NCI-H1930 (cell line): ENCODE measurements around the gene TGM2.

ENCODE experiments used
- DNase-seq, 2 experiments: peaks; one replicate each; lab custom pipeline; 2025; lab: John Stamatoyannopoulos, UW

Gene TGM2

DNA sequence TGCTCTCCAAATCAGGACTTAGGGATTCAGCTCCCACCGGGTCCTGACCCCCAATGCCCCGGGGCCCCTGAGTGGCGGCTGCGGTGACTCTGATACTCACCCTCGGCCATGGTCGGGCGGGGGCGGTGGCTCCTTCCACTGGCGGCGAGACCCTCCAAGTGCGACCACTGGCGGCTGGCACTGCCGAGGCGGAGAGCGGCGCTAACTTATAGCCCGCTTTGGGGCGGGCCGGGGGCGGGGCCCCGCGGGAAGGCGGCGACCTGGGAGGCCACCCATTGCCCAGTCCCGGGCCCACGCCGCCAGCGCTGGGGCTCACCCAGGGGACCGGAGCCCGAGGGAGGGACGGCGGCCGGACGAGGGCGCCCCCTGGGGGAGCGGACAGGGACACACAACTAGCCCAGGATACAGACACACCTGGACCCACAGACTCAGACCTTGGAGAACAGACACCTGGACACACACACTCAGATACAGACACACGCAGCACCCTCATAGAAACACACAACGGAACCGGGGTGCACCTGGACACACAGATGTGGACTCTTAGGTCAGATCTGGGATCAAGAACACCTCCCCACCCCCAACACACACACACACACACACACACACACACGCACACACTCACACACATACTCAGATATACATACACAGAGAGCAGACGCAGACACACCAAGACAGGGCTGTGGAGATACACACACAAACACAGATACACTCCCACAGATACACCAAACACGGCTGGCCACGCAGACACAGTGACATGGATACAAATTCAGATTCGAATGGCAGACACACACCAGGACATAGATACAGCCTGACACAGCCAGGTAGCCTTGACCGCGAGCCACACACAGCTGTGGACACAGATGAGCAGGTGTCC is at the start of gene TGM2:
TSS of gene TGM2 (minus strand) at position 182 of the 877 bp plus-strand sequence. CDS start at position 110, 72 bp downstream.
- peak; percentile 68 to 81 for DNase-seq

DNA sequence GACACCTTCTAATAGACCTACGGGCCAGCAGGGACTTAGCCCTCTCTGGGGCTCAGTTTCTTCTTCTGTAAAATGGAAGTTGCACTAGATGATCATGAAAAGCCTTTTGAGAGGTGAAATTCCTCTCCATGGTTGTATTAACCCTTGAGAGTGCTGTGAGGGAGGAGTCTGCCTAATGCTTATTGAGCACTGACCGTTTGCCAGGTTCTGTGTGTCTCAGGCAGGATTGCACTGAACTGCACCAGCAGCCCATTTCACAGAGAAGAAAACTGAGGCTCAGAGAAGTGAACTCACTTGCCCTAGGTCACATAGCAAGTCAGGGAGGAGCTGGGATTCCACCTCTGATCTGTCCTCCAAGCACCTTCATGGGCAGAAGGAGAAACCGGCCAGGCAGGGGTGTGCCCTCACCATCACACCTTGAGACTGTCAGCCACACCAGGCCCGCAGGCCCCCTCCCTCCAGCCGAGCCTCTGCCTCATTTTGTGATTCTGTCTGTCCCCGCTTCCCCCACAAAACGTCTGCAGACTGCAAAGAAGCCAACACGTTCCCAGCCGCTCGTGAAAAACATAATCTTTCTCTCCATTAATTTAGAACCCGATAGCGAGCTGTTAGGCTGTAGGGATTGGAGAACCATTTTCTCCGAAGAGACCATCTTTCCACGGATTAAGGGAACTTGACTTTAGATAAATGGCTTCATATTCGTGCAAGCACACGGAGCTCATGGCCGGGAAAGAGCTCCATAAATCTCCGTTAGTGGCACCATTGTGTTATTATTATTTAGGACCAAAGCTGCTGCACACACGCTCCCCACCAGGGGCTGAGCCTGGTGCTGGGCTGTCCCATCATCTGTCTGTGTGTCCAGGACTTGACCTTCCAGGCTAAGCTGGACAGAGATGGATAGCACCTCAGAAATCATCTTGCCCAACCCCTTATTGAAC is 49.5 kb upstream of the TGM2 start:
- no peak for DNase-seq

DNA sequence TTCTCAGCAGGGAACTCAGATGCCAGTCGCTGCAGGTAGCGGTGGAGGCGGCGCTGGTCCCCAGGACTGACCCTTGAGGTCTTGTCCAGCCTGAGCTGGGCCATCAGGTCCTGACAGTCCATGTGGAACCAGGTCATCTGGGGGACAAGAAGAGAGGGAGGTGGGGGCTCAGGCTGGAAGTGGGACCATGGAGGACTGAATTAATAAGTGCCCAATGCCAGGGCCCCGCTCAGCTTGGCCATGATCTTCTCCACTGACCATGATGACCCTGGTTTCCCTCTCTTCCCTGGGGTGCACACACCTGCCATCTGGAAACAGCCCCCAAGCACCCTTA is 48.5 kb upstream of the TGM2 start:
- DNase-seq = no peak

DNA sequence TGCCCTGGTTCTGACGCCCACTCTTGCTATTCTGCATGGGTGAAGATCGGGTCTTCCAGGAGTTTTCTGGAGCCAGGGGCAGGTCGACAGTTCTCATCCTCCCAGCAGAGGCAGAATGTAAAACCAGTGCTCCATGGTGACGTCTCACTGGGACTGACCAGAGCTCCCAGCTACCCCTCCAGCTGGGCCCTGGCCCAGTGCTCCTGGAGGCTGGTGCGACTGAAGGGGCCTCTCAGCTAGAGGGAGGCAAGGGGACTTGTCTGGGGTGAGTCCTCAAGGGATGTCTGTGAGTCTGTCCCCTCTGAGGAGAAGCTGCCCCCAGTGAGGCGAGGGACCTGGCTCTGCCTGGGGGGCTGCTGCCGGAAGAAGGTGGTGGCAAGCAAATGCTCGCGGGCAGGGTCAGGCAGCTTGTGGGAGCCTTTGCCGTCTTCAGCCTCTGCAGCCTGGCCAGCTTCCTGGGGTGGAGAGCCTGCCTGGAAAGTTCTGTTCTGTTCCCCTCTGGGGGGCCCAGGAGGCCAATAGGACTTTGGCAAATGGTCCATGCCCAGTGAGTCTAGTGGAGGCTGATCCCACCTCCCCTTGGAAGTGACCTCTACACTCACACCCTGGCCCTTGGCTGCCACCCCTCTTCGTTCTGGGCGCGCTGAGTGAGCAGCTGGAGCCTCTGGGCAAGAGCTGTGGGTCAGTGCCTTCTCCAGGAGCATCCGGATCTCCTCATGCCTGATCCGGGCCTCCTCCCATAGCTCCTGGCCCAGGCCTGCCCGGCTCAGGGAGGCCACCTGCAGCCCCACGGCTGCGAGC is 47.9 kb upstream of the TGM2 start:
- DNase-seq = no peak

DNA sequence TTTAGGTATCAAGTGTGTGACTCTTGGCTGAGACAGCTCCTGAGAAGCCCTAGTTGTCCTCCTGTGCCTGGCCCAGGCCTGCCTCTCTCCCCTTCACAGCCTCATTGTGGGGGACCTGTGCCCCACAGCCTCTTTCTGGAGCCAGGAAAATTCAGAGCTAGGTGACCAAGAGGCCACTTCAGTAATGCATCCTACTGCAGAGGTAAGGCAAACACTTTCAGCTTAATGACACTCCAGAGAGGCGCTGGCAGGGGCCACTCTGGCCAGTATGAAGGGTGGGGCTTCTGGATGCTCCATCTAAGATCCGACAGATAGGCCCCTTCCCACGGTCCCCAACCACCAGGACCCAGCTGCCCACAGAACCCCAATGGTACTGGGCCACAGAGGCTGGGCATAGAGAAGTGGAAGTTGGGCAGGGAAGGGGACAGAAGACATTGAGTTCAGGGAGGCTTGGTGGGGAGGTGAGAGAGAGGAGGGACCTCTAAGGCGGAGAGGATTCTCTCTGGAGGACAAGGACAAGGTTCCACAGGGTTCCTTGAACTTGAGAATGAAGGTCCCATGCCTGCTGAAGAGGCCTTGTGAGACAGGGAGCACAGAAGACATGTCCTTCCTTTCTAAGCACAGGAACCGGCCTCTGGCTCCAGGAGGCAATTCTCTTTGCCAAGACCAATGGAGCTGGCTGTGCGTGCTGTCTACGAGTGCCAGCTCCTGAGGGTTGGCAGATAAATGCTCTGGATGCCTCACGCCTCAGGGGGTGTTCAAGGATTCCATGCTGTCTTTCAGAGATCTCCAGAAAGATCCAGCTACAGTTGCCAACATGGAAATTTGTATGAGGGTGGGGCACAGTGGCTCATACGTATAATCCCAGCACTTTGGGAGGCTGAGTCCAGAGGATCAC is 46.4 kb upstream of the TGM2 start:
- no peak for DNase-seq

DNA sequence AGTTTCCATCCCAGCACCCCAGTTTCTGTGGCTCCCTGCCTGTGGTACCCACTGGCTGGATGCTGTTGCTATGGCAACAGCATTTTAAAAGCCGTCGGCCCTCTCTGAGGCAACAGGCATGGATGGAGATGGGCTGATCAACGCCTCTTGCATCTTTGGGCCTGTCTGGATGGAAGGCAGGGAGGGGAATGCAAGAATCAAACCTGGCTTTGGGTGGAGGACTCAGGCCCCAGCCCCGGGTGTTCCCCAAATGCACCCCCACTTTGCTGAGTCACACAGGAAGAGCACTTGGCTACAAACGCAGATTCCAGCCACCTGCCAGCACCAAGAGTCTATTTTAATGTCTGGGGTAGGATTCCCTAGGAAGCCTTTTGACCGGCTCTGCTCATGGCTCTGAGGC is 45.7 kb upstream of the TGM2 start:
- no peak for DNase-seq

DNA sequence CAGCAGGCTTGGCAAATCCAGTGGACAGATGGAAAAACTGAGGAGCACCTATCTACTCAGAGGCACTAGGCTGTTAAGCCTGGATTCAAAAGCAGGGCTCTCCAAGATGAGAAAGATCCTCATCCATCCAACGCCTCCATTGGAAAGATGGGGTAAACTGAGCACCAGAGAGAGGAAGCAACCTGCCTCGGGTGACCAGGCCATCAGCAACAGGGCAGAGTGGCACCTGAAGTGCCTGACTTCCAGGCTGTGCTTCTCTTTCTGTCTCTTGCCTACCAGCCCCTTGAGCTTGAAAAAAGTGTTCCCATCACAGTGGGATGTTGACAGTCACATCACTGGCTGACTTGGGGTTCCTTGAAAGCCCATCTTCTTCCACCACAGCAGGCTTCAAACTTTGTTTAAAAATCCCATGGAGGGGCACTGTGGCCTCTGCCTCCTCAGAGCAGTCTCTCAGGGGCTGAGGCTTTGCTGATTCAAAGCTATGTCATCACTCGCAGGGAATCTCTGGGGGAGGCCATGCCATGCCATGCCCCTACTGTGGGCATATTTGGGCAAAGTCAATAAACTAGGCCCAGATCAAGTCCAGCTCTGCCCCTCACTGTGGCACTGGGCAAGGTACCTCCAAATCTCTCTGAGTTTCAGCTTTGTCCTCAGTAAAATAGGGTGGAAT is 44.8 kb upstream of the TGM2 start:
- DNase-seq = no peak

DNA sequence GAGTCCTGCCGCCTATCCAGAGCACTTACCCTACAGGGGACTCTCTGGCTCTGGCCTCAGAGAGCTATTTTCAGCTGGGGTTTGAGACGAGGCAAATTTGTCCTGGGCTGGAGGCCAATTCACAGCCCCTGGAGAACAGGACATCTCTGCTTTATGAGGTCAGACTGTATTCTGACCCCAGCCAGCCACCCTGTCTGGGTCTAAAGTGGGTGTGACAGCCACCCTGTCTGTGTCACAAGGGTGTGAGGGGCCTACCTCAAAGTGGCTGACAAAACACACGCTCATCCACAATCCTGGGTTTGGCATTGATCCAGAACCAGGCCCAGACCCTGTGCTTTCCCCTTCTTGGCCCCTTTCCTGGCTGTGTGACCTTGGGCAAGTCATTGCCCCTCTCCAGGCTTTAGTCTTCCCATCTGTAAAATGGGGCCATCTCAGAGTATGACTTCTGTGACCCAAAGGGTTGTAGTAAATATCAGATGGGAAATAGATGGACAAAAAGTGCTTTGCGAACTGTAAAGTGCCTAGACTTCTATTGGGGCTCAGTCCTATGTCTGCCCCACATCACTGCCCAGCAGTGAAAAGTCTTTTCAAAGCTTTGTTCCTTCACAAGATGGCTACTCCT is 44.1 kb upstream of the TGM2 start:
- no peak for DNase-seq

DNA sequence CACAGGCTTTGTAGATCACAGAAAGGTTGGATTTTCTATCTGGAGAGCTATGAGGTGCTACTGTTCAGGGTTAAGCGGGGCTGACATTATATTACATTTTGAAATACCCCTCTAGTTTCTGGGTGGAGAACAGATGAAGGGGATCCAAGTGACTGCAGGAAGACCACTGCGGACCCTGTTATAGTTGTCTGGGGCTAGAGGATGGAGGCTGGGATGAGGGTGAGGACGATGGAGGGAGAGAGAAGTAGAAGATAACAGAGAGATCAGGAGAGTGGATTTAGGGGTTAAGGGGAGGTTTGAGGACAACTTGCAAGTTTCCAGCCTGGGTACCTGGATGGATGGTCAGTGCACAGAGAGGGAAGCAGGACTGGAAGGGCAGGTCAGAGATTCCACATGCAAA is 43.5 kb upstream of the TGM2 start:
- DNase-seq = no peak

DNA sequence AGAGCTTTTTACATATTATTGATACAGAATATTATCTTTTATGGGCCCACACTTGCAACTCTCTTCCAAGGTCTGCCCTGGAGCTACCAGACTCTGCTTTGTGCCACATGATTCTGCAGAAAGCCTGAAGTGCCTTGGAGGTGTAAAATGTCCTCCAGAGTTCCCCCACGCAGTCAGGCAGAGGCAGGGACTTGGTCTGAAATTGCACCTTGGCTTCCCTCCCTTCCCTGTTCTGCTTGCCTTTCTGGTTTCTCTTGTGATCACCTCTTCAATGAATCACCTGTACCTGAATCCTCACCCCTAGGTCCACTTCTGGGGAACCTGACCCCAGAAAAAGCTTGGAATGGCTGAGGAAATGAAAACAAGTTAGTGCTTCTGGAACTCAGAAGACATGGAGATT is 43.0 kb upstream of the TGM2 start:
- no peak for DNase-seq

DNA sequence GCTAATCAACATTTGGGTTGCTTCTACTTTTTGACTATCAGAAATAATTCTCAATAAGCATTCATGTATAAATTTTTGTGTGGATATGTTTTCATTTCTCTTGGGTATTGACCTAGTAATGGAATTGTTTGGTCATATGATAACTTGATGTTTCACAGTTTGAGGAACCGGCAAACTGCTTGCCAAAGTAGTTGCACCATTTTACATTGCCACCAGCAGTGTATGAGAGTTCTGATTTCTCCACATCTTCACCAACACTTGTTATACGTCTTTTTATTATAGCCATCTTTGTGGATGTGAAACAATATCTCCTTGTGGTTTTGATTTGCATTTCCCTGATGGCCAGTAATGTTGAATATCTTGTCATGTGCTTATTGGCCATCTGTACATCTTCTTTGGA is 42.6 kb upstream of the TGM2 start:
- no peak for DNase-seq

DNA sequence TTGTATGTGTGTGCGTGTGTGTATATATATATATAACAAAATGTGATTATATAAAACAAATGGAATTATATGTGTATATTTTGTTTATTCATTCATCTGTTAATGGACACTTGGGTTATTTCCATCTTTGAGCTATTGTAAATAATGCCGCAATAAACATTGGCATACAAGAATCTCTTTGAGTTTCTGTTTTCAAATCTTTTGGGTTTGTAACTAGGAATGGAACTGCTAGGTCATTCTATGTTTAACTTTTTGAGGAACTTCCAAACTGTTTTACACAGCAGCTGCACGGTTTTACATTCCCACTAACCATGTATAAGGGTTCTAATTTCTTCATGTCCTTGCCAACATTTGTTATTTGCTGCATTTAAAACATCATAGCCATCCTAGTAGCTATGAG is 39.9 kb upstream of the TGM2 start:
- no peak for DNase-seq

DNA sequence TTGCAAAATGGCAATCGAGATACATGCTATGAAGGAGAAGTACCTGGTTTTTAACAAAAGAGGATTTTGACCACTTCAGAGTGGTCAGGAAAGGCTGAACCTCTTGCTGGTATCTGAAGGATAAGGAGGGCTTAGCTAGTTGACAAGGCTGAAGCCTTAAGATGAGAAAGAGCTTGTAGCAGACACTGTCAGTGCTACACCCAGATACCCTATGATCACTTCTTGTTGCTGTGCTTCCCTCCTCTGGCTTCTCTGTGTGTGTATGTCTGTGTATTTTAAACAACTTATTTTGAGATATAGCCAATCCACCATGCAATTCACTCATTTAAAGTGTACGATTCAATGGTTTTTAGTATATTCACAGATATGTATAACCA is 38.9 kb upstream of the TGM2 start:
- DNase-seq = no peak

DNA sequence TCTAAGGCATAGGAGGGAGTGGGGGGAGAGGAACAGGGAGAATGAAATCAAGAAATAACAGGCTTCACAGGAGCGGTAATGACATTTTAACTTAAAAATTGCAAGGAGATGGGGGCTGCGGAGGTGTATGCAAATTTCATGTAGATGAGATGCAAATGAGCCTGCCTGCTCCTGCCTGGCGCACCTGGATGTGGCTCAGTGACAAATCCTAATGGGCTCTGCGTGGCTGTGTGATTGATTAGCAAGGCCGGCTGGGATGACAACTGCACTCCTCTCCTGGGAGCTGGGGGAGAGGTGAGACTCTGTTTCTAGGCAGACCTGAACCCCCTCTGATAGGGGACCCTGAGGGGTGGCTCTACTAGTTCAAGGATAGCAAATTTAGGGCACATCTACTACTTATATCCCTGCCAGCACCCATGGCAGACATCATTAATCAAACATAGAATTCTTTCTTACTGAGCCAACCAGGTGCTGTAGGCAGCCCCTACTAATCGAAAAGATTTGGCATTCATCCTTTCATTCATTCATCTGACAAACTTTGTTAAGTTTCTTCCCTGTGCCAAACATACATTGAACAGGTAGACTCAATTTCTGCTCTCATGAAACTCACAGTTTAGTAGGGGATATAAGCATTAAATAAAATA is 38.4 kb upstream of the TGM2 start:
- DNase-seq = no peak

DNA sequence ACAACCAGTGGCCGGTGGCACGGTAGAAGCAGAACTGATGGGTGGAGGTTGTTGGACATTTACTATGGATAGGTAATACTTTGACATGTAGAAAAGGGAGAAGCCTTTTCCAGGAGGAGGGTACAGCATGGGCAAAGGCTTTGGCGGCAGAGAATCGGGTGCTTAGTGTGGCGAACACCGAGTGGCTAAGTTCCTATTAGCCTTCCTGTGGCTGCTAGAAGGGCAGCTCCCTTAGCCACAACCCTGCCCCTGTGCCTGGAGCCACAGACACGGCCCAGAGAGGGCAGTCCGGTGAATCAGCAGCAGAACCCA is 37.9 kb upstream of the TGM2 start:
- DNase-seq = no peak

DNA sequence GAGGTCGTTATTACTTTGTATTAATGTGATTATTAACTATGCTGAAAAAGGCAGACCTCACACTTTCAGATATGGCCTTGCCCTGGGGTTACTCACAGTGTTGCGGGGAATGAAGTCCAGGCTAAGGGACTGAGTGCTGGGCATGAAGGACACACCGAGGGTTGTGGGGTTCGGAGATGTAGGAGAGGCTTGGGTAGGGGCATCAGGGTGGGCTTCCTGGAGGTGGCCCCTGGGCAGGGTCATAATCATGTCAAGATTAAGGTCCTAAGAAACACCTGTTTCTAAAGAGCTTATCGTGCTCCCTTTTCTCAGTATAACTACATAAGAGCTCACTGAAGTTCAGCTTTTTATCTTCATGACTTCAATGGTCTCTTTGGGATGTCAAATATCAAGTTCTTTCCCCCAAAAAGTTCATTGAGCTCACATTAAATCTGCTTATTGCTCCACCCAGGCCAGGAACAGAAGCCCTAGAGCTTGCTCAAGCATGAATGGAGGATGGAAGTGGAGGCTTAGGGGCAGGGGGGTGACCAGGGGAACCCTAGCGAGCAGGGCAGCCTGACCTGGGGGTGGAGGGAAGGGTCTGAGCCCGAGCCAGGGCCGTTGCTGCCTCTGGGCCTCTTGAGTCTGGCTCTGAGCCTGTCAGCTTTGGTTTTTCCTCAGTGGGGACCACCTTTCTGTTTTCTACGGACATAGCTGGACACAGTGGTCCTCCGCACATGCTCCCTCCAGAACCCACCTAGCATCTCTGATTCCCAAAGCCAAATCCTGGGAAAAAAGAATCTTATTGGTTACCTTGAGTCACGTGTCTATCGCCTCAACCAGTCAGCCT is 37.3 kb upstream of the TGM2 start:
- no peak for DNase-seq

DNA sequence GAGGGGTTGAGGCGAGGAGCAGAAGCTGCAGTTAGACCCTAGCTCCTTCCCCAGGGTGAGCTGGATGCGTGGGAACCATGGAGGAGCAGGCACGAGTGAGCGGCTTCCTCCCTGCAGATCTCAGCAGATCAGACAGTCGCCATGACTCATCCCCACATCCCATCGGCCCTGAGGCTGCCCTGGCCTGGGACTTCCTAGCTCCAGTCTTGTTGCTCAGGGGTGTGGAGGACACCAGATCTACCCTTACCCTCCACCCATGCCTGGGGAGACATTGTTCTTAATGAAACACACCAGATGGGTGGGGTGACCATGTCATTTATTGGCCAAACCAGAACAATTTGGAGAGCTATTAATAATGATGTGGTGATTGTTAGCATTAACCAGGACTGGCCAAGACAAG is 36.3 kb upstream of the TGM2 start:
- no peak for DNase-seq

DNA sequence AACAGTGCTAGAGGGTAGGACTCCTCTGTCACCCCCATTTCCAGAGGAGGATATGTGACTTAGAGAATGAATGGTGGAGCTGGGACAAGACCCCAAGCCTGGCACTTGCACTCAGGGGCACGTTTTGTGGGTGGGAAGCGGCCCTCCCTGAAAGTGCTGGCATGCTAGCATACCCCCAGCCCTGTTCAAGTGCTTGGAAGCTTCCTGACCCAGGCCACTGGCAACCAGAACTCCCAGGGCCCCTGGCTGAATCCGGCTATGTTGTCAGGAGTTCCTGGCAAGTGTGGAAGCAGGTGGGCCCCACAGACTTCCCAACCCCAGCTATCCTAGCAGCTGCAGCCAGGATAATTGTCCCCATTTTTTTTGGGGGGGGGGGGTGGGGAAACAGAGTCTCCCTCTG is 35.6 kb upstream of the TGM2 start:
- DNase-seq = no peak
